Measurements from ENCODE around the gene ZCCHC24. TPM values are rescaled to one million over a fixed set of nuclear protein-coding genes. Genes with fewer than 3 reads are reported as not detected.
A peak's percentile ranks its signal among the peaks of the same experiment; 100 is the strongest.
"Not testable (repeated sequence)": the region's sequence is repeated elsewhere in the genome, so short reads cannot be mapped to it uniquely, and the experiment has no call there.

Gene ZCCHC24
- total RNA-seq, 1 donor from 2014 or later, result 34.7 TPM

DNA sequence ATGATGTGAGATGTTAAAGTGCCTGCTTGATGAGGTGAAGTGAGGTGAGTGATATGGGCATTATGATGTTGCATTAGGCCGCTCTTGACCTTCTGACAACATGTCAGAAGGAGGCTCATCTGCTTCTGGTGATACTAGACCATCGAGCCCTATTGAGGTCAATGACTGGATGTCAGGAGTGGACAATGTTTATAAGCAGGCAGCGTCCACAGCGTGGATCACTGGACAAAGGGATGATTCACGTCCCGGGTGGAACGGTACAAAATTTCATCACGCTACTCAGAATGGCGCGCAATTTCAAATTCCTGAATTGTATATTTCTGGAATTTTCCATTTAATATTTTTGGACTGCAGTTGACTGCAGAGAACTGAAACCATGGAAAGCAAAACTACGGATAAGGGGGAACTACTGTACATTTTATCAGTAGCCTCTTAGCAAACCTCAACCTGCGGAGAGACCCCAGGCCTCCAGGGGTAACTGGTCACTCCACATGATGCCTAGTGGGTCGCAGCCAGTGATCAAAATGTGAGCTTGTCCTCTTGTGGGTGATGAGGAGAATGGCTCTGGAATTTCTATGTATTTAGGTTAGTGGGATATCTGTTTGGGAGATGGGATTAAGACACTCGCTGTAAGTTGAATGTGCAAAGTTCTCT, 5.7 kb upstream of the ZCCHC24 start:
- H3K4me1 ChIP-seq, result peaks cover 16% of the 10 kb centered on the region
- no peak for DNase-seq
- no peaks in the 10 kb centered on the region for H3K27me3 ChIP-seq (ENCODE audit: low read depth)
- no peaks in the 10 kb centered on the region for H3K9me3 ChIP-seq
- intact Hi-C loops (cut with DNase I), result no loop called here
- TF ChIP-seq, protein P1, sequence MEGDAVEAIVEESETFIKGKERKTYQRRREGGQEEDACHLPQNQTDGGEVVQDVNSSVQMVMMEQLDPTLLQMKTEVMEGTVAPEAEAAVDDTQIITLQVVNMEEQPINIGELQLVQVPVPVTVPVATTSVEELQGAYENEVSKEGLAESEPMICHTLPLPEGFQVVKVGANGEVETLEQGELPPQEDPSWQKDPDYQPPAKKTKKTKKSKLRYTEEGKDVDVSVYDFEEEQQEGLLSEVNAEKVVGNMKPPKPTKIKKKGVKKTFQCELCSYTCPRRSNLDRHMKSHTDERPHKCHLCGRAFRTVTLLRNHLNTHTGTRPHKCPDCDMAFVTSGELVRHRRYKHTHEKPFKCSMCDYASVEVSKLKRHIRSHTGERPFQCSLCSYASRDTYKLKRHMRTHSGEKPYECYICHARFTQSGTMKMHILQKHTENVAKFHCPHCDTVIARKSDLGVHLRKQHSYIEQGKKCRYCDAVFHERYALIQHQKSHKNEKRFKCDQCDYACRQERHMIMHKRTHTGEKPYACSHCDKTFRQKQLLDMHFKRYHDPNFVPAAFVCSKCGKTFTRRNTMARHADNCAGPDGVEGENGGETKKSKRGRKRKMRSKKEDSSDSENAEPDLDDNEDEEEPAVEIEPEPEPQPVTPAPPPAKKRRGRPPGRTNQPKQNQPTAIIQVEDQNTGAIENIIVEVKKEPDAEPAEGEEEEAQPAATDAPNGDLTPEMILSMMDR (IDR thresholded peaks at IDR 0.05), result no peak
- H3K36me3 ChIP-seq, result no peaks in the 10 kb centered on the region
- H3K4me3 ChIP-seq, result no peak overlapping the region
- no peak for ATAC-seq
- no peak overlapping the region for H3K27ac ChIP-seq

DNA sequence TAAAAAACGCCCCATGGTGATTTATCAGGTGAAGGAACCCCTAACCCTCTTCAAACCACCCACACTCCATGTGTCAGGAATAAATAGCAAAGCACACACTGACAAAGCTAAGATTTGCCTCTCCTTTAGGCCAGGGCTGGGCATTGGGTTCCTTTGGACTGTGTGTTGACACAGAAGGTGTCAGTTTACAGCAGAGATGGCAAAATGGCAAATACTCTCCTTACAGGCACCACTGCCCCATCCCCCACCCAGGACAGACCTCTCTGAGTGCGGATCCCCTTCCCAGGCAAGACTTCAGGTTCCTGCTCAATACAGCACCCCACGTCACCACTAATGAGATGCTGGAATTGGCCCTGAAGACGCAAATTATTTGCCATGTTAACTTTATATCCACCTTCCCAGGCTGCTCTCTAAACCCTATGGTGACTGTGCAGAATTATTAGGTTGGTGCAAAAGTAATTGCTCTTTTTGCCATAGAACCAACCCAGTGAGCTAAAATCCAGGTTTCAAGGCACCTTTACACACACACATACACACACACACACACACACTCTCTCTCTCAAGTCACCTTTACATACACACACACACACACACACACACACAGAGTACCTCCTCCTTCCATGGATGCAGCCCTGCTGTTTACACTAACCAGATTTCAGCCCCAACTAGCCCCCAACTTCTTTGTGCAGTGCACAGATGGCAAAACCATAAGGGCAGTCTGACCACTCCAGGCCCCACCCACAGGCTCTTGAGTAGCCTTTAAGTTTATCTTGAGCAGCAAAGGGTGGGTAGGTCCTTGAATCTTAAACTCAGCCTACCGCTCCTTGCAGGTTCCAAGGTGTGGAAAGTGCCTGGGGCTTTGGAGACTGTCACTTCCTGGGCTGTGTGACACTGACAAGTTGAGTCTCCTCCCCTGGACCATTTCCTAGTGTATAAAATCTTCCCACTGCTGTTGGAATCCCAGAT, 4.0 kb upstream of the ZCCHC24 start:
- Histone ChIP-seq H3K27ac (no peak overlapping the region), H3K9me3 (no peaks in the 10 kb centered on the region), H3K4me3 (no peak overlapping the region), H3K27me3 (ENCODE audit: low read depth) (no peaks in the 10 kb centered on the region), H3K36me3 (no peaks in the 10 kb centered on the region), H3K4me1 (peaks cover 17% of the 10 kb centered on the region)
- TF ChIP-seq, protein P1 (IDR thresholded peaks at IDR 0.05), result no peak
- peak; percentile 52 for DNase-seq
- intact Hi-C loops (cut with DNase I), result no loop called here
- ATAC-seq, result no peak

DNA sequence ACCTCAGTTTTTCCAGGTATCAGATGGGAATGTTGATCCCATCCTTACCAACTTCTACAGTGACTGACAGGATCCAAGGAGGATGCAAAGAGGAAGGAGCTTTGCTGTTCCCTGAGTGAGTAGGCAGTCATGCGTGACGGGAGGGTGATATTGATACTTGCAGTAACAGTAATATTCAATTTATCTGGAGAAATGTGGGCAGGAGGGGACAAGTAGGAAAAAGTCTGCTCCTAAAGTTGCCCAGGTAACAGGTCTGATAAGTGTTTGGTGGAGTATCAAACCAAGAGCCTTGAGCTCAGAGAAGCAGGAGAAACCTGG, 3.3 kb upstream of the ZCCHC24 start:
- H3K27me3 ChIP-seq (ENCODE audit: low read depth), result no peaks in the 10 kb centered on the region
- no peak for DNase-seq
- H3K4me3 ChIP-seq, result no peak overlapping the region
- no peak for ATAC-seq
- peaks cover 16% of the 10 kb centered on the region for H3K4me1 ChIP-seq
- TF ChIP-seq, protein P1 (IDR thresholded peaks at IDR 0.05), result no peak
- H3K9me3 ChIP-seq, result no peaks in the 10 kb centered on the region
- no peaks in the 10 kb centered on the region for H3K36me3 ChIP-seq
- no peak overlapping the region for H3K27ac ChIP-seq
- intact Hi-C loops (cut with DNase I), result no loop called here

DNA sequence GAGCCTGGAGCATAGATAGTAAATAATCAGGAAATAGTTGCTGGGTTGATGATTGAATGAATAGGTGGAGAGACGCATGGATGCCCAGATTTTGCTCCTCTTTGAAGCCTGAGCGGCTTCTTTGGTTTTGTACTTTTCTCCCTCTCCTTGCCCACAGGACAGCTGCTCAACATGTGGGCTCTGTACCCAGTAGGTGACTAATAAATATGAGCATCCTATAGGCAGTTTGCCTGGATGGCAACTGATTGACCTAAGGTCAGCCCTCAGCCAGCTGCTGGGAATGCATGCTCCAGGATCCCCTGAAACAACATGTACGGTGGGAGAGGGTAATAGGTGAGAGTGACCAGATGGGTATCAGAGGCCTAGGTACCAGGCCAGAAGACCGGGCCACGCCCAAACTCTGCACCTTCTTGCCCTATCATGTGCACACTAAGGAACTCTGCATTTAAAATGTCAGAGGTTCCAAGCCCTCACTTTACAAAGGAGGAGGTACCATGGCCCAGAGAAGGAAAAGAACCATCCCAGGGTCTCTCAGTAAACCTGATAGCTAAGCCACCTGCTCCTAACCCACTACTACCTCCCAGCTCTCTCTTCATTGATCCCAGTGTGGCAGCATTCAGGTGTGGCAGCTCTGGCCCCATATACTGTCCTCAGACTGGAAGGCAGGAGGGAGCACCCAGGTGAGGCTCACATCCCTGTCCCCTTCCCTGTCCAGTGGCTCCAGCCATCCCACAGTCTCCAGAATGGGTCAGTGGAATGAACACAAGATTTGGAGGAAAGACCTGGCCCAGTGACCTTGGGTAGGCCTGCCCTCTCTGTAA, 2.7 kb upstream of the ZCCHC24 start:
- no peaks in the 10 kb centered on the region for H3K36me3 ChIP-seq
- no peak overlapping the region for H3K4me3 ChIP-seq
- no peaks in the 10 kb centered on the region for H3K27me3 ChIP-seq (ENCODE audit: low read depth)
- peaks cover 22% of the 10 kb centered on the region for H3K4me1 ChIP-seq
- DNase-seq (no peak), ATAC-seq (no peak)
- TF ChIP-seq, protein P1 (IDR thresholded peaks at IDR 0.05), result no peak
- H3K27ac ChIP-seq, result no peak overlapping the region
- intact Hi-C loops (cut with DNase I), result no loop called here
- H3K9me3 ChIP-seq, result no peaks in the 10 kb centered on the region

DNA sequence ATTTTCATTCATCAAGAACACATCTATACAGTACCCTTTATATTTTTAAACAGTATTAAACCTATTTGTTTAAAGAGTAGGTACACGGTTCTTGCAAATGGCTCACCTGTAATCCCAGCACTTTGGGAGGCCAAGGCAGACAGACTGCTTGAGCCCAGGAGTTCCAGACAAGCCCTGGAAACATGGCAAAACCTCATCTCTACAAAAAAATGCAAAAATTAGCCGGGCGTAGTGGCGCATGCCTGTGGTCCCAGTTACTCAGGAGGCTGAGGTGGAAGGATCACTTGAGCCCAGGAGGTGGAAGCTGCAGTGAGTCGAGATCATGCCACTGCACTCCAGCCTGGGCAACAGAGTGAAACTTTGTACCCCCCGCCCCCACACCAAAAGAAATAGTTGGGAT, 1.8 kb upstream of the ZCCHC24 start:
- ATAC-seq; H3K36me3 ChIP-seq; H3K9me3 ChIP-seq; intact Hi-C loops (cut with DNase I); H3K27me3 ChIP-seq (ENCODE audit: low read depth); H3K4me3 ChIP-seq; H3K27ac ChIP-seq; DNase-seq: not testable (repeated sequence)
- H3K4me1 ChIP-seq, result peaks cover 30% of the 10 kb centered on the region
